Aorta (tissue), 5 donors: ENCODE results near the gene CRYZ. TPM values are rescaled to one million over a fixed set of nuclear protein-coding genes. Genes with fewer than 3 reads are reported as not detected.
"Not testable (repeated sequence)": the region's sequence is repeated elsewhere in the genome, so short reads cannot be mapped to it uniquely, and the experiment has no call there.

ENCODE experiments used
- ATAC-seq: fragments of 200-7000 bp; cut with Tn5 transposase; one replicate; pipeline ENCODE4 v1.9.1; 2022; ENCODE audit warnings: moderate library complexity; ENCODE audit not compliant: low FRiP score
- DNase-seq, 2 donors: peaks; one replicate each; pipeline ENCODE4 v3.0.0-alpha.2; 2020
- H3K27ac ChIP-seq, 2 donors: one replicate each; pipeline ENCODE4 v1.5.1; 2013; ENCODE audit warnings: low read length in 2 of 2, mild to moderate bottlenecking in 2 of 2, moderate library complexity in 2 of 2, control low read depth in 1 of 2, inconsistent platforms in 1 of 2, low read depth in 1 of 2
- H3K27me3 ChIP-seq, 2 donors: one replicate each; pipeline ENCODE4 v1.6.1; 2013; ENCODE audit warnings: control low read depth in 1 of 2, low read length in 1 of 2, mild to moderate bottlenecking in 1 of 2, moderate library complexity in 1 of 2; ENCODE audit not compliant: insufficient read depth in 2 of 2, control insufficient read depth in 1 of 2
- H3K36me3 ChIP-seq, 2 donors: one replicate each; pipeline ENCODE4 v1.6.1; 2013; ENCODE audit warnings: control low read depth in 1 of 2, low read length in 1 of 2, mild to moderate bottlenecking in 1 of 2; ENCODE audit not compliant: insufficient read depth in 2 of 2, control insufficient read depth in 1 of 2
- H3K4me1 ChIP-seq, 2 donors: one replicate each; pipeline ENCODE4 v1.6.1; 2013; ENCODE audit warnings: low read length in 2 of 2, control low read depth in 1 of 2, mild to moderate bottlenecking in 1 of 2, moderate library complexity in 1 of 2; ENCODE audit not compliant: insufficient read depth in 2 of 2, control insufficient read depth in 1 of 2
- H3K4me3 ChIP-seq, 2 donors: one replicate each; pipeline ENCODE4 v1.5.1; 2013; ENCODE audit warnings: low read length in 2 of 2, control low read depth in 1 of 2, mild to moderate bottlenecking in 1 of 2
- H3K9me3 ChIP-seq: one replicate; pipeline ENCODE4 v1.6.1; 2013; ENCODE audit warnings: mild to moderate bottlenecking, low read length; ENCODE audit not compliant: control insufficient read depth
- WGBS, 2 donors: extraction: QIAGEN DNeasy Blood & Tissue Kit; methylation state at CpG; one replicate each; pipeline ENCODE4 v1.1.7; 2013; 5-methylcytosine and 5-hydroxymethylcytosine counted together
- intact Hi-C, 2 donors: fragments of 100-400 bp; cut with DNase I; formaldehyde crosslinking; loops; one replicate each; pipeline versions ENCODE4 v1.14.2 to v1.15.0; 2022
- polyA plus RNA-seq, 2 donors: library from polyadenylated mRNA; stranded (reverse); fragments of 200-250 nt; gene quantifications; one replicate each; pipeline ENCODE4 v1.2.3, GENCODE V29; 2013
- total RNA-seq, 2 donors: library from RNA; stranded (reverse); fragmentation: NEBNext Ultra II Directional; extraction: Animal tissue kit (Norgen Biotek cat#: 25700); gene quantifications; one replicate each; pipeline ENCODE4 v1.2.1, GENCODE V29; 2021
- donor health status: healthy with polysubstance abuse.
- donor health status: Bipolar disorder and iron deficiency.
- donor health status: DM: no; HTN: no; CAD: no.
- donor health status: DM: no; HTN: no; CAD: no.
- donor health status: DM: yes; HTN: yes; CAD: no.

Gene CRYZ
- total and polyA plus RNA-seq, 4 donors = 23.8 to 36.5 (median 26.4) TPM

DNA sequence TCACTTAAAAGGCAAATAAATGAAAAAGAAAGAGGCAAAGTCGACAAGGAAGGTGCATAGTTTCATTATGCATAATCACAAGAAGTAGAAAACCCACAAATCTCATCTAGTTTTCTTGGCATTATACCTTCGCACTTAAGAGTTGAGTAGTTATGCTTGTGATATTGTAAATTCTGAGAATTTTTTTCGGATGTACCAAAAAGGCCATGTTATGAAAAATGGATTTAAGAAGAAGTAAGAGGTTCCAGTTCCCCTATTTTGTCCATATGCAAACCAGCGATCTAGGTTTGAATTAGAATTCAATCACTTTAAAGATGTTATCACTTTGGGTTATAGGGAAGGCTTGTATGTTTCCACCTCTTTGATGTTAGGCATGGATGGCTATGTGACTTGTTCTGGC lies 51.4 kb downstream of the CRYZ start:
- H3K36me3 ChIP-seq = no peaks in the 10 kb centered on the region
- no peak for ATAC-seq
- no peaks in the 10 kb centered on the region for H3K27me3 ChIP-seq
- no peak for DNase-seq
- no peak overlapping the region for H3K27ac ChIP-seq
- no peak overlapping the region for H3K4me3 ChIP-seq
- no peaks in the 10 kb centered on the region for H3K9me3 ChIP-seq
- no peaks in the 10 kb centered on the region for H3K4me1 ChIP-seq
- 82 to 85% methylated on average over 4 of the region's 4 CpGs for WGBS, 2 donors
- intact Hi-C loops = no loop called here

DNA sequence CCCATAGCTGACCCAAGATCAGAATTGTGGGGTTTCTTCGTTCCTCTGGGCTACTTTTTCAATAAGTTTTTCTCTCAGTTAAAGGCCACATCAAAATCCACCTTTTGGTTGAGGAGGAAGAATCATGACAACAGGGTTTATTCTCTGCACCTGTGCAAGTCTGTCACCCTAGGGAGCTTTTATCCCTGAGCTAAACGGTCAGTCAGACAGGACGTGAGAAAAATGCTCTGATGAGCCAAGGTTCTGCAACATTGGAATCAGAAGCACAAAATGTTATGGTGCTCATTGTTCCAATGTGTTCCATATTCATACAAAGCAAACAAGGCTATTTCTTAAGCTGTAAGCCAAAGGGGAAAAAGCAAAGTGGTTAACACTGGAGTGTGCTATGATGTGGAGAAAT lies 51.8 kb downstream of the CRYZ start:
- Histone ChIP-seq H3K27ac (no peak overlapping the region), H3K27me3 (no peaks in the 10 kb centered on the region), H3K4me3 (no peak overlapping the region), H3K4me1 (no peaks in the 10 kb centered on the region), H3K9me3 (no peaks in the 10 kb centered on the region), H3K36me3 (no peaks in the 10 kb centered on the region)
- intact Hi-C loops = no loop called here
- 60 to 63% methylated on average over 3 of the region's 3 CpGs for WGBS, 2 donors
- ATAC-seq (no peak), DNase-seq (no peak)

- no peak overlapping the region for H3K27ac ChIP-seq
- no peaks in the 10 kb centered on the region for H3K27me3 ChIP-seq
- WGBS, 2 donors = 91 to 92% methylated on average over 2 of the region's 2 CpGs
- DNase-seq = no peak
- no peak overlapping the region for H3K4me3 ChIP-seq
- intact Hi-C loops = no loop called here
- ATAC-seq = no peak
- H3K4me1 ChIP-seq = no peaks in the 10 kb centered on the region
- H3K36me3 ChIP-seq = no peaks in the 10 kb centered on the region
- H3K9me3 ChIP-seq = no peaks in the 10 kb centered on the region
Measured at GRCh38 chr1:74679811-74680210, 53.0 kb downstream of the CRYZ start.

DNA sequence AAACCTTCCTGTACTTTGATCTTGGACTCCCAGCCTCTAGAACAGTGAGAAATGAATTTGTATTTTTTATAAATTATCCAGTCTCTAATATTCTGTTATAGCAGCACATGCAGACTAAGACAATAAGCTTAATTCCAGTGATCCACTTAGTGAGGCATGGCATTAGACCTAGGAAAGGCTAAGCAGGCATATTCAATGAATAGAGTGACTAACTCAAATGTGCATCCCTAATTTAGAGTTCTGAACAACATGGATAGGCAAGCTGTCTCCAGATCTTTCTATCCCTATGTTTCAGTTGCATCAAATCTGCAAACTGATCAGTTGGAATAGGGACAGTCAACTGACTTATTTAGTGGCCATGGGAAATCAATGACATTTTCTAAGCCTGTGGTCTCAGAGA lies 54.9 kb downstream of the CRYZ start:
- no peaks in the 10 kb centered on the region for H3K4me1 ChIP-seq
- H3K27ac ChIP-seq = no peak overlapping the region
- H3K27me3 ChIP-seq = no peaks in the 10 kb centered on the region
- no peak for DNase-seq
- H3K9me3 ChIP-seq = no peaks in the 10 kb centered on the region
- ATAC-seq = no peak
- intact Hi-C loops = no loop called here
- no peak overlapping the region for H3K4me3 ChIP-seq
- no peaks in the 10 kb centered on the region for H3K36me3 ChIP-seq

DNA sequence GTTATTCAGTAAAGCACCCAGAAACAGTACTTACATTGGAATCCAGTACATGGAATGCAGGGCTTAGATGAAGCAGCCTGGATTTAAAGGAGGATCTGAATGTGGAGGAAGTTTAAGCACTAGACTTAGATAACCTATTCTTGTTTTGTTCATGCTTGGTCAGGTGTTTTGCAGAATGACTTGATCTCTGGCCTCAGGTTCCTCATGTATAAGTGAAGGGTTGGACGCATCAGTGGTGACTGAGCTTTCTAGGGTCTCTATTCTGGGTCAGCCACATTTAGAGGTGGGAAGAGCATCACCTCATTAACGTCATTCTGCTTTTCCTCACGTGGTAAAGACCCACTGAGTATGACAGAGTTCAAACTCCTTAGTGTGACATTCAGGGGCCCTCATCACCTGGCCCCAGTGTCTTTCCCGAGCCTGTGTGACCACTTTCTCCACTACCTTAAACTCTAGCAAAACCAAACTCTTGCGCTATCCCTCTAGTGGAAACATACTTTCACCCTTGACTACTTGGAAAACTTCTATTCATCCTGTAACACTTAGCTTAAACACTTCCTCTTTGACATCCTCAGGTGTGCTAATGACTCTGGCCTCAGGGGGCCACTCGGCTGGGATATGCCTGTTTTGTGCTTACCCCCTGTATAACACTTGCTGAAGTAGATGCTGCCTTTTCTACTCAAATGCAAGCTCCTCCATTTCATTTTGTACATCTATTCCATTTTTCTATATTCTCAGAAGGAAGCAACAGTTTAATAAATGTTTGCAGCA lies 58.4 kb downstream of the CRYZ start:
- 62 to 67% methylated on average over 6 of the region's 6 CpGs for WGBS, 2 donors
- Histone ChIP-seq H3K36me3 (no peaks in the 10 kb centered on the region), H3K27ac (no peak overlapping the region), H3K27me3 (no peaks in the 10 kb centered on the region), H3K4me1 (no peaks in the 10 kb centered on the region), H3K4me3 (no peak overlapping the region), H3K9me3 (no peaks in the 10 kb centered on the region)
- intact Hi-C loops = no loop called here
- DNase-seq (no peak), ATAC-seq (no peak)

DNA sequence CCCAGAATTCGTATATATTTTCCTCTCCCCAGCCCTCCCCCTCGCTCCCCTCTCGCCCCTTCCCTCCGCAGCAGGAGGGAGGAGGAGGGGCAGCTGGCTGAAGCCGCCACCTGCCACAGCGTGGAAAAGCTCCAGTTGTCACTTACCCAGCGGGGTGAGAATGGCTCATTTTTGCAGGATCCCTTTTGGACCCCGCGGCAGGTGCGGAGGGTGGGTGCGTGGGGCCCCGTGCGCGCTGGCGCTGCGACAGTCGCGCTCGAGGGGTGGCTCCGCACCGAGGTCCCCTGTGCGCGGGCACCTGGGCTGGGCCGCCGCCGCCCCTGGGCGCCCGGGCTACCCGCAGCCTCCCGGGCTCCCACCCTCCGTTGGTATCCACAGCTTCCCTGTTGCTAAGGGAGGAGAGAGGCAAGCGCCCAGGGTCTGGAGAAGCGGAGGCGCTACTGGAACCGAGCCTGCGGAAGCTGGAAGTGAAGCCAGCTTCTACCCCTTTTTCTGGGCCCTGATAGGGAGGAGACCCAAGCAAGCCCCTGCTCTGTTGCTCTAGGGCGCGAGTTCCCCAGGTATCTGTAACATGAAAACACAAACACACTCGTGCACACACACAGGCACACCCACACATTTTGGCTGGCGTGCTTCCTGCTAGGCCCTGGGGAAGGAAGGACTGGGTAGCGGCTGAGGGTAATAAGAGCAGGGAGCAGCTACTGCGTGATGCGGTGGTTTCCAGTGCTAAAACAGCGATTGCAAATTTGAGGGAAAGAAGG lies 59.3 kb downstream of the CRYZ start, which contains the start of gene ERICH3:
Gene ERICH3 (minus strand): TSS at position 442 of the 761 bp plus-strand sequence. CDS start 273 bp downstream, at position 169.
- intact Hi-C loops = no loop called here
- H3K27ac ChIP-seq = no peak within 1 kb of the TSS
- no peak for DNase-seq
- H3K4me1 ChIP-seq = no peaks in the 10 kb centered on the region
- no peaks in the 10 kb centered on the region for H3K27me3 ChIP-seq
- no peaks in the 10 kb centered on the region for H3K36me3 ChIP-seq
- ATAC-seq = no peak
- peak within 1 kb of the TSS in 1 of 2 donors; percentile 14 for H3K4me3 ChIP-seq
- 1 to 2% methylated on average over 37 to 44 of the region's 44 CpGs for WGBS, 2 donors
- H3K9me3 ChIP-seq = no peaks in the 10 kb centered on the region

DNA sequence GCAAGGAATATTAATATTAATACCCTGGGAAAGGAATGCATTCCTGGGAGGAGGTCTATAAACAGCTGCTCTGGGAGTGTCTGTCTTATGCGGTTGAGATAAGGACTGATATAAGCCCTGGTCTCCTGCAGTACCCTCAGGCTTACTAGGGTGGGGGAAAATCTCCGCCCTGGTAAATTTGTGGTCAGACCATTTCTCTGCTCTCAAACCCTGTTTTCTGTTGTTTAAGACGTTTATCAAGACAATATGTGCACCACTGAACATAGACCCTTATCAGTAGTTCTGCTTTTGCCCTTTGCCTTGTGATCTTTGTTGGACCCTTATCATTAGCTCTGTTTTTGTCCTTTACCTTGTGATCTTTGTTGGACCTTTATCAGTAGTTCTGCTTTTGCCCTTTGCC lies 62.0 kb downstream of the CRYZ start:
- H3K4me1 ChIP-seq, H3K36me3 ChIP-seq, H3K27me3 ChIP-seq, H3K4me3 ChIP-seq, H3K27ac ChIP-seq, ATAC-seq, H3K9me3 ChIP-seq, DNase-seq, intact Hi-C loops: not testable (repeated sequence)
- 78 to 83% methylated on average over 3 of the region's 3 CpGs for WGBS, 2 donors
